H9 (cell line): ENCODE results near the gene COL23A1. TPM values are rescaled to one million over a fixed set of nuclear protein-coding genes. Genes with fewer than 3 reads are reported as not detected.

ENCODE experiments used
- DNase-seq: peaks from one replicate; pipeline ENCODE4 v3.0.0-alpha.2; 2017
- H2AFZ ChIP-seq: one replicate; pipeline ENCODE4 v1.6.1; 2013; ENCODE audit warnings: mild to moderate bottlenecking, low read length, control low read depth, moderate library complexity
- H2AK5ac ChIP-seq: 2 replicates; pipeline ENCODE4 v1.6.1; 2013; ENCODE audit warnings: low read length, control low read depth, mixed read lengths; ENCODE audit not compliant: insufficient read length
- H2BK120ac ChIP-seq: one replicate; pipeline ENCODE4 v1.6.1; 2013; ENCODE audit warnings: low read depth, mild to moderate bottlenecking, low read length, control low read depth, inconsistent platforms; ENCODE audit not compliant: poor library complexity, severe bottlenecking
- H2BK12ac ChIP-seq: 2 replicates; pipeline ENCODE4 v1.6.1; 2013; ENCODE audit warnings: low read length, control low read depth, mixed read lengths, low read depth; ENCODE audit not compliant: insufficient read length
- H2BK15ac ChIP-seq: 2 replicates; pipeline ENCODE4 v1.6.1; 2013; ENCODE audit warnings: low read depth, low read length, control low read depth
- H2BK20ac ChIP-seq: one replicate; pipeline ENCODE4 v1.6.1; 2013; ENCODE audit warnings: low read depth, mild to moderate bottlenecking, low read length, control low read depth, inconsistent platforms; ENCODE audit not compliant: poor library complexity, severe bottlenecking
- H2BK5ac ChIP-seq: 2 replicates; pipeline ENCODE4 v1.6.1; 2013; ENCODE audit warnings: low read length, control low read depth, mixed read lengths; ENCODE audit not compliant: insufficient read length
- H3K14ac ChIP-seq: 2 replicates; pipeline ENCODE4 v1.6.1; 2013; ENCODE audit warnings: low read length, control low read depth; ENCODE audit not compliant: insufficient read depth
- H3K18ac ChIP-seq: 2 replicates; pipeline ENCODE4 v1.6.1; 2013; ENCODE audit warnings: low read depth, mild to moderate bottlenecking, mixed read lengths, low read length, control low read depth; ENCODE audit not compliant: insufficient read length
- H3K23ac ChIP-seq: 2 replicates; pipeline ENCODE4 v1.6.1; 2013; ENCODE audit warnings: low read length, control low read depth, mixed read lengths, low read depth; ENCODE audit not compliant: insufficient read length
- H3K23me2 ChIP-seq: 2 replicates; pipeline ENCODE4 v1.6.1; 2013; ENCODE audit warnings: low read depth, mild to moderate bottlenecking, mixed read lengths, low read length, control low read depth; ENCODE audit not compliant: insufficient read length, poor library complexity, severe bottlenecking
- H3K27ac ChIP-seq: 2 replicates; pipeline ENCODE4 v1.5.1; 2013; ENCODE audit warnings: low read length, control low read depth, mixed read lengths, low read depth; ENCODE audit not compliant: insufficient read length
- H3K27me3 ChIP-seq: 2 replicates; pipeline ENCODE4 v1.6.1; 2013; ENCODE audit warnings: low read length, control low read depth, inconsistent platforms; ENCODE audit not compliant: insufficient read depth
- H3K4ac ChIP-seq: 2 replicates; pipeline ENCODE4 v1.6.1; 2013; ENCODE audit warnings: low read depth, mild to moderate bottlenecking, control low read depth, inconsistent platforms, low read length, moderate library complexity
- H3K4me1 ChIP-seq: 2 replicates; pipeline ENCODE4 v1.6.1; 2013; ENCODE audit warnings: low read length, control low read depth, inconsistent platforms; ENCODE audit not compliant: insufficient read depth
- H3K4me2 ChIP-seq: 2 replicates; pipeline ENCODE4 v1.6.1; 2013; ENCODE audit warnings: low read length, control low read depth, mixed read lengths; ENCODE audit not compliant: insufficient read length, insufficient read depth
- H3K56ac ChIP-seq: 2 replicates; pipeline ENCODE4 v1.6.1; 2013; ENCODE audit warnings: low read depth, mild to moderate bottlenecking, mixed read lengths, low read length, control low read depth; ENCODE audit not compliant: insufficient read length
- H3K79me1 ChIP-seq: 2 replicates; pipeline ENCODE4 v1.6.1; 2013; ENCODE audit warnings: low read depth, mild to moderate bottlenecking, moderate library complexity, low read length, control low read depth, inconsistent platforms; ENCODE audit not compliant: insufficient read depth, poor library complexity, severe bottlenecking
- H3K79me2 ChIP-seq: 2 replicates; pipeline ENCODE4 v1.6.1; 2013; ENCODE audit warnings: low read length, control low read depth, inconsistent platforms; ENCODE audit not compliant: insufficient read depth
- H3K9ac ChIP-seq: 2 replicates; pipeline ENCODE4 v1.6.1; 2013; ENCODE audit warnings: low read length, control low read depth, mixed read lengths; ENCODE audit not compliant: insufficient read length; ENCODE audit errors: extremely low read depth
- H3K9me3 ChIP-seq: one replicate; pipeline ENCODE4 v1.6.1; 2013; ENCODE audit warnings: low read depth, low read length, inconsistent platforms; ENCODE audit not compliant: control insufficient read depth
- H3T11ph ChIP-seq: one replicate; pipeline ENCODE4 v1.6.1; 2013; ENCODE audit warnings: mild to moderate bottlenecking, low read length, control low read depth, inconsistent platforms
- H4K20me1 ChIP-seq: one replicate; pipeline ENCODE4 v1.6.1; 2013; ENCODE audit not compliant: control insufficient read depth, insufficient read length, insufficient read depth
- H4K5ac ChIP-seq: 2 replicates; pipeline ENCODE4 v1.6.1; 2013; ENCODE audit warnings: low read depth, mild to moderate bottlenecking, mixed read lengths, low read length, control low read depth; ENCODE audit not compliant: insufficient read length
- H4K8ac ChIP-seq: replicated peaks from 2 replicates; pipeline ENCODE4 v1.6.1; 2013; ENCODE audit warnings: low read length, control low read depth, mixed read lengths, low read depth; ENCODE audit not compliant: insufficient read length
- H4K91ac ChIP-seq: 2 replicates; pipeline ENCODE4 v1.6.1; 2013; ENCODE audit warnings: low read depth, mild to moderate bottlenecking, moderate library complexity, mixed read lengths, low read length, control low read depth; ENCODE audit not compliant: insufficient read length
- H3K27ac Mint-ChIP-seq, 3 experiments: 2 replicates in 2 of 3; 3 replicates in 1 of 3; pipeline ENCODE4 v1.8.0; 2020 to 2021; ENCODE audit warnings: mixed read lengths in 3 of 3, mild to moderate bottlenecking in 1 of 3, moderate library complexity in 1 of 3
- H3K27me3 Mint-ChIP-seq: 2 replicates; pipeline ENCODE4 v1.8.0; 2021; ENCODE audit warnings: low read depth, mild to moderate bottlenecking, moderate library complexity, mixed read lengths
- H3K36me3 Mint-ChIP-seq, 3 experiments: 2 replicates in 2 of 3; 3 replicates in 1 of 3; pipeline ENCODE4 v1.8.0; 2020 to 2021; ENCODE audit warnings: low read depth in 3 of 3, mixed read lengths in 3 of 3; ENCODE audit not compliant: insufficient read depth in 1 of 3
- H3K4me1 Mint-ChIP-seq, 2 experiments: 2 replicates each; pipeline ENCODE4 v1.8.0; 2020; ENCODE audit warnings: mixed read lengths in 2 of 2
- H3K4me3 Mint-ChIP-seq, 2 experiments: 2 replicates in 1 of 2; 3 replicates in 1 of 2; pipeline ENCODE4 v1.8.0; 2020 to 2021; ENCODE audit warnings: mild to moderate bottlenecking in 2 of 2, mixed read lengths in 2 of 2, moderate library complexity in 1 of 2
- H3K9me3 Mint-ChIP-seq, 2 experiments: 2 replicates in 1 of 2; 3 replicates in 1 of 2; pipeline ENCODE4 v1.8.0; 2020; ENCODE audit warnings: mild to moderate bottlenecking in 2 of 2, mixed read lengths in 2 of 2, moderate library complexity in 1 of 2
- WGBS: extraction: QIAGEN DNeasy Blood & Tissue Kit; methylation state at CpG from one replicate; pipeline ENCODE4 v1.1.7; 2013; ENCODE audit warnings: missing lambda C conversion rate, low lambda C conversion rate, mixed read lengths; ENCODE audit not compliant: insufficient read length; ENCODE audit errors: extremely low coverage; 5-methylcytosine and 5-hydroxymethylcytosine counted together
- total RNA-seq: library from RNA; stranded (reverse); gene quantifications from 2 replicates; pipeline ENCODE4 v1.2.1, GENCODE V29; 2021
- TF ChIP-seq, protein P1 (sequence below): fragments of 200-600 bp; sonication (generic); conservative IDR thresholded peaks from 3 replicates; pipeline ENCODE4 v1.8.0; 2021; ENCODE audit warnings: antibody characterized with exemption, mild to moderate bottlenecking

Gene COL23A1
- total RNA-seq, 1 experiment from 2014 or later: 2.6 TPM

DNA sequence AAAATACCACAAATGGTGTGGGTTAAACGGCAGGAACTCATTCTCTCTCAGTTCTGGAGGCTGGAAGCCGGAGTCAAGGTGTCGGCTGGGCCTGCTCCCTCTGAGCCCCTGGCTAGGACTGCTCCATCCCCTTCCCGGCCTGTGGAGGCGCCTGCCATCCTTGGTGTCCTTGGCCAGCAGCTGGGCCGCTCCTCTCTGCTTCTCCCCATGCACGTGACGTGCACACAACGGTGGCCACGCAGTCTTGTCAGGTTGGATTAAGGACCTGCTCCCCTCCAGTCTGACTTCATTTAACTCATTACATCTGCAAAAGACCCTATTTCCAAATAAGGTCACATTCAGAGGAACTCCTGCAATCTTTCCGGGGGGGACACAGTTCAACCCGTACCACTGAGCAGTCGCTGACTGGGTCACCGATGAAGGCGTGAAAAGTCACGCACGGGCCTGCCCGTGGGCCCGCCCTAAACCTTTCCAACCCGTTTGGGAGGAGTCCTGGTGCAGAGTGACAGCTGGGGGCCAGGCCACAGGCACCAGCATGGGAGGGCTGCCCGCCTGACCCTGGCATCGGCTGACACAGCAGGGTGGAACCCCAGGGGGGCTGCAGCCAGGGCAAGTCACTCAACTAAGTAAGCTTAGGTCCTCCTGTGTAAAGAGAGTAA lies 135.2 kb downstream of the COL23A1 start:
- Histone ChIP-seq H4K8ac (no peak overlapping the region), H2AFZ (no peak overlapping the region), H3K27ac (no peak overlapping the region), H3K79me1 (no peaks in the 10 kb centered on the region), H2BK5ac (no peak overlapping the region), H3K79me2 (no peaks in the 10 kb centered on the region), H3T11ph (no peak overlapping the region), H3K9me3 (no peaks in the 10 kb centered on the region), H2BK12ac (no peak overlapping the region), H3K23ac (no peak overlapping the region), H2BK120ac (no peak overlapping the region), H3K14ac (no peak overlapping the region; the same call in 1 of the 2 replicates), H4K5ac (no peak overlapping the region), H3K4ac (no peak overlapping the region), H4K20me1 (no peaks in the 10 kb centered on the region), H2BK20ac (no peak overlapping the region), H4K91ac (no peak overlapping the region), H3K23me2 (no peaks in the 10 kb centered on the region), H3K4me1 (no peaks in the 10 kb centered on the region), H3K18ac (no peak overlapping the region), H3K56ac (no peak overlapping the region), H3K4me2 (no peak overlapping the region), H2BK15ac (no peak overlapping the region), H3K27me3 (no peaks in the 10 kb centered on the region), H2AK5ac (no peak overlapping the region), H3K9ac (no peak overlapping the region)
- no peaks in the 10 kb centered on the region for H3K9me3 Mint-ChIP-seq
- DNase-seq: peak; percentile 32
- no CpG with 5 or more reads among the region's 22 CpGs for WGBS
- TF ChIP-seq, protein P1, sequence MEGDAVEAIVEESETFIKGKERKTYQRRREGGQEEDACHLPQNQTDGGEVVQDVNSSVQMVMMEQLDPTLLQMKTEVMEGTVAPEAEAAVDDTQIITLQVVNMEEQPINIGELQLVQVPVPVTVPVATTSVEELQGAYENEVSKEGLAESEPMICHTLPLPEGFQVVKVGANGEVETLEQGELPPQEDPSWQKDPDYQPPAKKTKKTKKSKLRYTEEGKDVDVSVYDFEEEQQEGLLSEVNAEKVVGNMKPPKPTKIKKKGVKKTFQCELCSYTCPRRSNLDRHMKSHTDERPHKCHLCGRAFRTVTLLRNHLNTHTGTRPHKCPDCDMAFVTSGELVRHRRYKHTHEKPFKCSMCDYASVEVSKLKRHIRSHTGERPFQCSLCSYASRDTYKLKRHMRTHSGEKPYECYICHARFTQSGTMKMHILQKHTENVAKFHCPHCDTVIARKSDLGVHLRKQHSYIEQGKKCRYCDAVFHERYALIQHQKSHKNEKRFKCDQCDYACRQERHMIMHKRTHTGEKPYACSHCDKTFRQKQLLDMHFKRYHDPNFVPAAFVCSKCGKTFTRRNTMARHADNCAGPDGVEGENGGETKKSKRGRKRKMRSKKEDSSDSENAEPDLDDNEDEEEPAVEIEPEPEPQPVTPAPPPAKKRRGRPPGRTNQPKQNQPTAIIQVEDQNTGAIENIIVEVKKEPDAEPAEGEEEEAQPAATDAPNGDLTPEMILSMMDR: no peak
- no peak overlapping the region for H3K4me3 Mint-ChIP-seq
- no peak overlapping the region for H3K27ac Mint-ChIP-seq
- peaks cover 12 to 14% of the 10 kb centered on the region in 2 experiments for H3K4me1 Mint-ChIP-seq
- H3K36me3 Mint-ChIP-seq: no peaks in the 10 kb centered on the region
- H3K27me3 Mint-ChIP-seq: no peaks in the 10 kb centered on the region
